GM19452 (cell line): ENCODE measurements around the gene GAB4.

ENCODE experiments used
- ATAC-seq: cut with Tn5 transposase; IDR thresholded peaks from one replicate; pipeline ENCODE4 v1.9.1; 2021; ENCODE audit not compliant: unreplicated experiment

GAB4 gene

DNA sequence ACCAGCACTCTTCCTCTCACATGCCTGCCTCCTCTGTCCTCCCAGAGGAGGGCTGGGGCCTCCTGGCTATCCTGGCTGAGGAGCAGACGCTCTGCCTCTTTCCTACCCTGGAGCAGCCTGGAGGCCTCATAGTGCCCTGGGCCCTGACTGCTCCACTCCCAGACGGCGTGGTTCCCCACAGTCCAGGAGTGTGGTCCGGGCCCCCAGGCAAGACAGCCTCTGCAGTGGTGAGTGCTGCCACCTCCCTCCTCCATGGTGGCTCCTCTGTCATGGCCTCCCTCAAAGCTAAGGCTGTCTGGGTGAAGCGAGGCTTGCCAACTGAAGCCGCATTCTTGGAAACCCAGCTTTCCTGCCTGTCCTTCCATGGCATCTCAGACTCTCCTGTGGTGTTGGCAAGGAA, 19.8 kb downstream of the GAB4 start:
- no peak for ATAC-seq

DNA sequence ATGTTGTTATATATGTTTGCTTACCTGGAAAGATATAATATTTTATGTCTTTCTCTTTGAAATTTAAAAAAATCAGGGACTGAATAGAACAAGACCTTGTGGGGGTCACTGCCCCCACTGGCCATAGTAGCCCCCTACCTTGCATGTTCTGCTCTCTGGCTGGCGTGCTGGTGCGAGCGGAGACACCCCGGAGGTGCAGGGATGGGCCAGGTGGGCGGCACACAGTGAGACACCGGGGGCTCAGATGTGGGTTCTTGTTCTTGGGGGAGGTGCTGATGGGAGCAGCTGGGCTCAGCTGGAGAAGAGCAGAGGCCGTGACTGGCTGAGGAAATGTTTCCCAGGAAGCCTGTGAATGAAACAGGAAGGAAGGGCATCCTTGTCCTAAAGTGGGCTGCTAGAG, 20.2 kb downstream of the GAB4 start:
- no peak for ATAC-seq

DNA sequence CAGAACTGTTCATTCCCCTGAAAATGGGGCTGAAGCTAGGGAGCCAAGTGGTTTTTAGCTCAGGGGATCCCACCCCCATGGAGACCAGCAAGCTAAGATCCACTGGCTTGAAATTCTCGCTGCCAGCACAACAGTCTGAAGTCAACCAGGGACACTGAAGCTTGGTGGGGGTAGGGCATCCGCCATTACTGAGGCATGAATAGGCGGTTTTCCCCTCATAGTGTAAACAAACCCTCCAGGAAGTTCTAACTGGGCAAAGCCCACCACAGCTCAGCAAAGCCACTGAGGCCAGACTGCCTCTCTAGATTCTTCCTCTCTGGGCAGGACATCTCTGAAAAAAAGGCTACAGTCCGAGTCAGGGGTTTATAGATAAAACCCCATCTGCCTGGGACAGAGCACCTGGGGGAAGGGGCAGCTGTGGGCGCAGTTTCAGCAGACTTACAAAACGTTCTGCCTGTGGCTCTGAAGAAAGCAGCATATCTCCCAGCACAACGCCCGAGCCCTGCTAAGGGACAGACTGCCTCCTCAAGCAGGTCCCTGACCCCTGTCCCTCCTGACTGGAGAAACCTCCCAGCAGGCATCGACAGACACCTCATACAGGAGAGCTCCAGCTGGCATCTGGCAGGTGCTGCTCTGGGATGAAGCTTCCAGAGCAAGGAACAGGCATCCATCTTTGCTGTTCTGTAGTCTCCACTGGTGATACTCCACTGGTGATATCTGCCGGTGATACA, 32.7 kb downstream of the GAB4 start:
- ATAC-seq, result no peak

DNA sequence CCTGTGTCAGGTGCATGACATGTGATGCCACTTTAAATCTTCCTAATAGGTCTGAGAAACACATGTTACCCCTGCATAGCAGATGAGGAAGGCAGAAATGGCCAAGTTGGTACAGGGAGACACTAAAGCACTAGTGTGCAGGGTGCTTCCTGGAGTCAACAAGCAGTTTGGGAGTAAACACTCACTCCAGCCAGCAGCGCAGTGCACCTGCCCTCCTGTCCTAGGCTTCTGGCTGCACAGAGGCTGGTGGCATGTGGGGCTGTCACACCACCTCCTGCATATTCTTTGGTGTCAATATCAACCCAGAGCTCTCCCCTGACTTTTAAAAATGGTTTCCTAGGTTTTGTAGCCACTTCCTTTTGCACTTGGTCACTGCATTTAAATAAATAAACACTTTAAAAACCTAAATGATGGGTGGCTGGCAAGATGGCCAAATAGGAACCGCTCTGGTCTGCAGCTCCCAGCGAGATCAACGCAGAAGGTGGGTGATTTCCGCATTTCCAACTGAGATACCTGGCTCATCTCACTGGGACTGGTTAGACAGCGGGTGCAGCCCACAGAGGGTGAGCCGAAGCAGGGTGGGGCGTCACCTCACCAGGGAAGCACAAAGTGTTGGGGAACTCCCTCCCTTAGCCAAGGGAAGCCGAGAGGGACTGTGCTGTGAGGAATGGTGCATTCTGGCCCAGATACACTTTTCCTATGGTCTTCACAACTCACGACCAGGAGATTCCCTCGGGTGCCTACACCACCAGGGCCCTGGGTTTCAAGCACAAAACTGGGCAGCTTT, 33.5 kb downstream of the GAB4 start:
- no peak for ATAC-seq

DNA sequence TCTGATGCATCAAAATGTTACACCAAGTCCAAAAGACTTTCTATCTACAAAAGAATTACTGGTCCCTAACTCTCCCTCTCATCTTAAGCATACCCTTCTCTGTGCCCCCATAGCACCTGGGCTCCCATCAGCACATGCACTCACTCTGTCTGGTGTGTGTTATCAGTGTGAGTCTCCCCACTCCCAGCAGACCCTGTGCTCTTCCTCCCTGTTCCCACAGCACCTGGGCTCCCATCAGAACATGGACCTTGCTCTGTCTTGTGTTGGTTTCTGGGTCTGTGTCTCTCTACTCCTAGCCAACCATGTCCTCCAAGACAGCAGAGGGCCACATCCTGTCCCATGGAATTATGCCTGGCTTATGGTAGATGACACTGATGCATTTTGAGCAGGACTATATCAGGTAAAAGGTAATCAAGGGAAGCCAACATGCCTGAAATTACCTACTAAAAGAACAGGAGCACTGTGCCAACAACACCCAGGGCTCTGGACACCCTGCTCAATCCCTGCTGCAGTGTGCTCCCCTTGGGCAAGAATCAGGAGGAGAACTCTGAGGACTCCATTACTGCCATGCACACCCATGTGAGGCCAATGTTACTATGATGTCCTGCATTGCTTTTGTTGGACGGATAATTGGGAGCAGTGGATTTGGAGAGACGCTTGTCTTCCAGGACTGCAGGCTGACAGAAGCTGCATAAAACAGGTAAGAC, 34.3 kb downstream of the GAB4 start:
- ATAC-seq, result no peak

DNA sequence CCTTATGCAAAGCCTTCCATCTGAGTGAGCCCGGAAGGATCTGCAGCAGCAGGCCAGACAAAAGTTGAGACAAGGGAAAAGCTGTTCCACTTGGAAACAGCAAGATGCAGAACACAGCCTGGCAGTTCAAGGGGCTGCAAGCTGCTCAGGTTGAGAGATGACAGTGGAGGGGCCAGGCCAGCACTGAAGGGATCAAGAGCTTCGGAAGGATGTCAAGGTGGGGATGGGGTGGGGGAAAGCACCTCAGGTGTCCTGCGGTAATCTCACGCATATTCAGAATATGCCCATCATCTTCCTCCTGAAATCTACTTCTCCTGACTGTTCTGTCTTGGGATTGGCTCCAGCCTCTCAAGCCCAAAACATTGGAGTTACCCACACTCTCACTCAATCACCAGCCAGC, 35.7 kb downstream of the GAB4 start:
- ATAC-seq, result no peak

DNA sequence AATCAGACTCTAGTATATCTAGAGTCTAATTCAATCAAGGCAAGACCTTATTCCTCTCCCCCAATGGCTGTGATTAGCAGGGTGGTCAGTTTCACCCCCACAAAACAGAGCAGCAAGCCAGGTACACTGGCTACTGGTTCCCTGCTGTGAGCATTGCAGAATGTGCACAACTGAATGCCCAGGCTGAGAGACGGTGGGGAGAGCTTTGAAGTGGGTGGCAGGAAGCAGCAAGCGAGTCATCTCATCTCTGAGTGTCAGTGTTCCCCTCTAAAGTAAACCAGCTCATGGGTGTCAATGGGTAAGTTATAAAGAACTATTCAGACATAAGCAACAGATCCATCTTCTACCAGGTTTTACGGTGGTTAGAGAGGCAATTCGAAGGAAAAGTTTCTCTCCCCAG, 37.6 kb downstream of the GAB4 start:
- no peak for ATAC-seq

DNA sequence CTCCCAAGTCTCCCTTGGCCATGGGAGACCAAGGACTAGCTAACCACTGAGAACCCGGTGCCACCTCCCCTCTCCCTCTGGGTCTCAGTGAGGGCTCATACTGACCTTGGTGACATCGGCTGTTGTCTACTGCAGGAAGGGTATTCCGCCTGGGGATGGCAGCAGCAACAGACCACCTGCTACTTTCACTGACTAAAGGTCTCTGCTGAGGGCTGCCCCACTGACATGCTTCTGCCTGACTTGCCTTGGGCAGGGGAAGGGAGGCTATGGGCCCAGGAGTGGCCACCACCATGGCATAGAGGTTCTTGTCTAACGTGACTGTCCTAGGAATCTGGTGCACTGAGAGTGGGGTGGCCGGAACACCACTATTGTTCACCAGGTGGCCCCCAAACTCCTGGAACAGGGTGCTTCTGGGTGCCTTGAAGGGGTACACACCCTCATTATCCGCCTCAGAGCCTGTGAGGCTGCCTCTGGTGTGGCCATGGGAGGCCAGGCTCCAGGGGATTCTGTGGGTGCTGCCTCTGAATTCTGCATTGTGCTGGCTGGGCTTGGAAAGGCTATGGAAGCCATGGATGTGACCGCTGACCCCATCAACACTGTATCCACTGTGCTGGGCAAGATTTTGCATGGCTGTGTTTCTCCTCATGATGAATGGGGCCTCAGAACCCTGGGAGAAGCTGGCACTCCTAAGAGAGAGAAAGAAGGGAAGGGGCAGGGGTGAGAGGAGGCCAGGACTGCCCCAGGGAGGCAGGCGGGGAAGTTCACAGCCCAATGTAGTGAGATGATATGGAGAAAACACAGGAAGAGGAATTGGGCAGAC, 38.3 kb downstream of the GAB4 start:
- ATAC-seq, result no peak

DNA sequence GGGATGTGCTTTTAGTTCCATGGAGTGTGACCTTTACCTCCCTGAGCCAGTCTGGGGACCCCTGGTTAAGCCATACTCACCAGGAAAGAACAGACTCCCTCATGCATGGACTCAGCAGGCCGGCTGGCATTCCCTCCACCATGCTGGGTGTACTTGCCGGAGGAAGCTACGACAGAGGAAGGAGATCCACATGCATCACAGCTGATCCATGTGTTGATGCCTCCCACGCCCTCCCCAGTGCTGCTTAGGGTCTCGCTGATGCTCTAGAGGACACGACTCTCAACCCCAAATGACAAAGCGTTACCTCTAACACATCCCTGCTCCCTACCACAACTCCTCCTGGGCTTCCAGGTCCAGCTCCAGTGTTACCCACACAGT, 39.8 kb downstream of the GAB4 start:
- no peak for ATAC-seq

DNA sequence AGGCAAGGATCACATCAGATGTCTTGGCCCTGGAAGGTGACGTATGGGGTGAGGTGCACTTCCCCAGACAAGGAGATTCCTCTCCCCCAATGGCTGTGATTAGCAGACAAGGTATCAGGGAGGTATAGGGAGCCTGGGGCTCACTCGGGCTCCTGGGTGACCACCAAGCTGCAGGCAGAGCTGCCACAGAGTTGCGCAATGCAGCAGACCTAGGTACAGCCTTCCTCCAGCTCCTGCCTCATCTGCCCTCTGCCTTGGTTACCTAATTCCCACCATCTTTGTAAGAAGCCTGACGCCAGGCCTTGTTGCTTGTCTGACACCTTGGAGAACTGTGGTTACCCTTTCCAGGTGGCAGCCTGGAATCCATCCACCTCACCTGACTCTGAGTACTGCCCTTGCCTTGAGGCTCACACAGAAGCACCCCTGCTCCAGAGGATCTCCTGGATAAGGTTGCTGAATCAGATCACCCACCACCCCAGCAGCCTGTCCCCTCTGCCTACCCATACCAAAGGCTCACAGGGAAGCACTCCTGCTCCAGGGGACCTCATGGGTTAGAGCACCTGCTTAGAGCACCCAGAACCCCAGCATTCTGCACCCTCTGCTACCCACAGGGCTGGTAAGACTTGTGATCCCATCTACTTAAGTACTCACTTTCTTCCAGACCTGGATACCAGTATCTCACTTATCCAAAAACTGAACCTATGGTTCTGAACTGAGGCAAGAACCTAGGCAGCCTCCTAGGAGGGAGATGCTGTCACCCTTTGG, 40.4 kb downstream of the GAB4 start:
- no peak for ATAC-seq

DNA sequence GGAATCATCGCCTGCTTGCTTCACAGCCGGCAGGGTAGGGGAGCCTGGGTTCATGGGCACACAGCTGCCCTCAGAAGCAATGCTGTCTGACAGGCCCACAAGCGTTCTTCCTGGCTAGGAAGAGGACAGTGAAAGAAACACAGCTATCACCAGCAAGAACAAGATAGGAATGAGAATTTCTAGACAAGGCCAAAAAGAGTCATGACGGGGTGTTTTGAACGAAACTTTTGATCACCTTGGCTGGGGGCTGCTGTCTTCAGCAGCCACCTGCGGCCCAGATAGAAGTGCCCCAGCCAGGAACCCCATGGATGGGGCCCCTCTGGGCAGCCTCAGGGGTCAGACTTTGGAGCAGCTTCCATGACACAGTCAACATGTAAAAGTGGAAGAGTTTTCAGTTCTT, 41.8 kb downstream of the GAB4 start:
- no peak for ATAC-seq

DNA sequence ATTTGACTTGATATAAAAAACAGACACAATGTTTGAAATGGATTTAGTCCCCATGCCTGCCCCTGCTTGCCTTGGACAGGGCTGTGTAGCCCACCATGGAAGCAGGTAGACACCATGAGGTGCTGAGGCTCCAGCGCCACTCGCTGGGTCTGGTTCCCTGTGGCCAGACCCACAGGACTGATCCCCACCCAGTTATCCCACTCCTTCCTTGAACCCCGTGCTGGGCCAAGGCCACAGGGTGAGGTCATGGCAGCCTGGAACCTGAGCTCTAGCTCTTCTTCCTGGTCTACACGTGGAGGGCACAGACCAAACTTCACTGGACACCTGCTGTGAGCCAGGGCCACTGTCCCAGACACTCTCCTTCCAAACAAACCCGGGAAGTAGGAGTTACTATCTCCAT, 42.5 kb downstream of the GAB4 start:
- ATAC-seq, result no peak

DNA sequence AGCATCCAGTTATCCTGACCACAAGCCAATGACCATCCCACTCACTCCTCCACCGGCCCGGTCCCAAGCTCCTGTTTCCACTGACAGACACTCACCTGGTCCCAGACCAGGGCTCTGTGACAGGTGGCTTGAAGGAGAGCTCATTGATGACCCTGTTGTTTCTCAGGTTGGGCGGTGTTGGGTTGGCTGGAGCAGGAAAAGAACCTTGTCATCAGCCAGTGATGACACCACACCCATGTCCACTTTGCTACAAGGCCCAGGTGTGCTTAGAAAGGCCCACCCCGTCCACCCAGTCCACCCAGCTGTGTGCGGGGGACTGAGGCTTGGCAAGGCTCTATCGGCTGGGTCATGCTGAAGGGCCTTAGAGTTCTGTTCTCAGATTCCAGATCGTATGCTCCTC, 42.9 kb downstream of the GAB4 start:
- no peak for ATAC-seq

DNA sequence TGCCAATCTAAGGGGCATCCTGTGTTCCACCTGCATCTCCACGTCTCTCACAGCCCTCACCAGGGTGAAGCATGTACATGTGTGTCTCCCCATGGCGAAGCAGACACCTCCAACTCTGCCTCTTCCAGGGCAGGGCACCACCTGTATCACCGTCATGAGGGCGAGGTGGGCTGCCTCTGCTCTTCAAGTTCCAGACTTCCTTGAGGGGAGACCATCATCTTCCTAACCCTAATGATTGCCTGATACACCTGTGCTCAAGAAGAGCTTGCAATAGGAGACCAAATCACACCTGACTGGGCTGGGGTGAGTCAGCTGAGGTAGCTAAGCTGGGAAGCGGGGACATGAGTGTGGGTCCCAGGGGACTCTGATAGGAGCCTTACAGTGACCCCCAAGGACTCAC, 43.7 kb downstream of the GAB4 start:
- ATAC-seq, result no peak

DNA sequence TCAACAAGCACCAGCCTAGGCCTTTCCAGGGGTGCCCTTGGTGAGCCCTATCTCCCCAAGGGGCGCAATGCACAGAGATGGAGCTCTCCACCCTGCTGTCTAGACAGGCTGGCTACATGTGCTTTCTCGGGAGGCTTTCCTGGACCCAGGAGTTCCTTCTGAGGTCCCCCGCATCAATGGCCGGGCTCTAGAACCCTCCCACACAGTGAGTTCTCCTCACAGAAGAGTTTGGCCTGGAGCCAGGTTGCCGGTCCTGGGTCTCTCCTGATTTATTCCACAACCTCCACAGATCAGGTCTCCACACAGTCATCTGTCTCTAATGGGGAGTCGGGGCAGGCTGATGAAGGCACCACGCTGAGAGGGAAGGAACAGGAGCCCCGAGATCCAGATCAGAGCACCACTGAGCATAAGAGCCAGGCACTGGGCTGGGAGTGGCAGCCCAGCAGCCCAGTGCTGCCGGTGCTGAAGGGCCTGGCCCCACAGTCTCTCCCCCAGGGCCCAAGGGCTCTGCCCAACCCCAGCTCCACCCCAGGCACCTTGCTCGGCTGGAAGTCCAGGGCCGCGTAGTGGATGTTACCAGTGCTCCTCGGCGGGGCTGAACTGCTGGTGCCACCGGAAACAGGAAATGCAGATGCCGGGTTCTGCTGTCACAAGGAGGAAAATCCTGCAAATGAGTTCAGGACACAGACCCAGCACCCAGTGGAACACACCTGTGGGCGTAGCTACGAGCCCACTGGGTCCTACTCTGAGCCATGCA, 44.7 kb downstream of the GAB4 start:
- no peak for ATAC-seq

DNA sequence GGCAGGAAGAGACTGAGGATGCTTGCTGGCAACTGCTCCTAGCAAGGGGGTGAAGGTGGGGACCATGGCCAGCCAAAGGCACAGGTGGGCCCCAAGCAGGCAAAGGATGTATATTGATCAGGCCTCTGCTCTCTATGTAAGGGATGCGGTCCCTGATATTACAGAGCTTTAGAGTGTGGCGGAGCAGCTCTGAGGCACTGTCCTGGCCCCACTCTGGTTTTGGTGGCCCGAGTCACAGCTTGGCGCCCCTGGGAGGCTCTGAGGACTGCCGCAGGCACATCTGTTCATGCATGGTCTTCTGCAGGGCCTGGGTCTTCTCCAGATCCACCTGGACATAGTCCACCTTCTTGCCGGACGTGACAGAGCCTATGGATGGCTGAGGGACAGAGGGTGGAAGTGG, 45.5 kb downstream of the GAB4 start:
- ATAC-seq, result no peak

DNA sequence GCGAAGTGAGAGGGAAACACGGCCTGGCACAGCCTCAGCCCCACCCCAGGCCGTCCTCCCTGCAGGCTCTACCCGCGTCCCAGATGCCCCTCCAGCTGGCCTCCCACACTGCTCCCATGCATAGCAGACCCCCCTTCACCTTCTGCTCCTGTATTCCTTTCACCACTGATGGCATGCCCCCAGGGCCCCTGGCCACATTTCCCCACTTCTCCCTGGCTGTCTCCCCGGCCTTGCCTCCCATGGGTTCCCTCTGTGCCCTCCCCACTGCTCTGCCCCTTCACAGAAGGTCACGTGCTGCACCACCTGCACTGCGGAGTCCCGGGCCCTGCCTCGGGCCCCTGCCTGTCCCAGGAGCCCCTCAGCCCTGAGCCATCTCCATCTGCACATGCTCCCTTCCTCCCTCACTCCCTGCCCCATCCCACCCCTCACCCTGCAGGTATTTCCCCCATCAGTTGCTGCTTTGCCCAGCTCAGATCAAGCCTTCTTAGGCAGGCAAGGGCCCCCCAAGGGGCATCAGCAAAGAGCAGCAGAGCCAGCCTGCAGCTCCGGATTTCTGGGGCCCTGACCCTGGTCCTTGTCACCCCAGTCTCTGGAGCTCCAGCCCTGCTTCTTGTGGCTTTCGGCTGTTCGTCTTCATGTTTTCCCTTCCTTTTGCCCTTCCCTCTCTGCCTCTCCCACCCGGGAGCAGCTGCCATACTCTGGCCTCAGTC, 46.4 kb downstream of the GAB4 start:
- no peak for ATAC-seq

DNA sequence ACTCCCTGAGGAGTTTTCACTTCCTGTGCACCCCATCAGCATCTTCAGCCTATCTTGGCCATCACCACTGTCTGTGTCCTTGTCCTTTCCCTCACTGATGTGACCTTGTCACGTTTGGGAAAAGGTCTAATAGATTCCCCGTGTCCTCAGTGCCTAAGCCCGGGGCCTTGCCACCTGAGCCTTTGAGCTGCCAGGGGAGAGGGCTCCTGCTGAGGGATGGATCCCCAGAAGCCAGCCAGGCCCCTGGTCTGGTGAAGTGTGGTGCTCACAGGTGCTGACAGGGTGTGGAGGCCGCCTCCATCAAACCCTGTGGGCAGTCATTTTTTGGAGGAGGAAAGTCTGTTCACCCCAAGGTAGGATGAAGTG, 47.2 kb downstream of the GAB4 start:
- ATAC-seq, result no peak

DNA sequence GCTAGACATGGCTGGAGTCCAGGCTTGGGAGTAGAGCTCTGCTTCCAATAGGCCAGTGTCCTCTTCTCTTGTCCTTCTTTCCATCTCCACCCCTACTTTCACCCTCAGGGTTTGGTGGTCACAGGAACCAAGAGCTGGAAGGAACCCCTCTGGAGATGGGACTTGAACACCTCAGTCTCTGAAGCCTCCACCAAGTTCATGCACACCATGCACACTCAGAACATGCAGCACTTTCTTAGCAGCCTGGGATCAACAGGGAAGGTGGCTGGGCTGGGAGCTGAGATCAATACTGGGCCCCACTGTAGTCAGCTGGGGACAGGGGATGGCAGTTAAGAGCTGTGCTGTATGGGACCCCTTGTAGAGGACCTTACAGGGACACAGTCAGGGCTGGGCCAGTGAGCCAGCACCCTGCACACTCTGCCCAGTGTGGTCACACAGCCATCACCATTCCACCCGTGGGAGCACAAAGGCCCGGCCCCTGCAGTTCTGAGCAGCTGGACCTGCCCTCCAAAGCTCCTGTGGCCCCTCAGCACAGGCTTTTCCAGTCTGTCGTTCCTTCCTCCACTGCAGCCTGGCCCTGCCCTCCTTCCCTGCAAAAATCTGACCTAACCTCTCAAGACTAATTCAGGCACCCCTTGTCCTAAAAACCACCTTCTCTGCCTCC, 47.7 kb downstream of the GAB4 start:
- no peak for ATAC-seq
